DND-41 (cell line): ENCODE results near the gene INPP4A.
A peak's percentile ranks its signal among the peaks of the same experiment; 100 is the strongest.

ENCODE experiments used
- CTCF ChIP-seq: IDR thresholded peaks from 2 replicates; pipeline ENCODE4 v1.5.1; 2012; ENCODE audit warnings: borderline replicate concordance, low read length, moderate library complexity, mild to moderate bottlenecking; ENCODE audit not compliant: poor library complexity, severe bottlenecking; ENCODE audit errors: extremely low read depth
- EZH2 ChIP-seq: IDR thresholded peaks from 3 replicates; pipeline ENCODE4 v1.6.1; 2012; ENCODE audit warnings: borderline replicate concordance, low read depth, mild to moderate bottlenecking, moderate library complexity, low read length, inconsistent platforms; ENCODE audit not compliant: severe bottlenecking

- TF ChIP-seq CTCF: peak; percentile 16
- no peak for TF ChIP-seq EZH2
Observed at GRCh38 chr2:98577313-98577712, 132.7 kb downstream of the INPP4A start.
